Testis (tissue), 2 donors: ENCODE data around the gene PLA2G5.

Experiments
- POLR2A ChIP-seq: fragments of 450-650 bp; IDR thresholded peaks from one replicate; pipeline ENCODE4 v1.6.1; 2017; ENCODE audit warnings: antibody characterized with exemption, mild to moderate bottlenecking, moderate library complexity
- TF ChIP-seq, protein P1 (sequence below), 3 experiments: fragments of 450-650 bp in 2 of 3; fragments of 200-600 bp in 1 of 3; sonication (generic) in 1 of 3; IDR thresholded peaks; one replicate each; pipeline ENCODE4 v1.5.1; 2016 to 2019; ENCODE audit warnings: antibody characterized with exemption in 3 of 3, mild to moderate bottlenecking in 2 of 3, moderate library complexity in 1 of 3

DNA sequence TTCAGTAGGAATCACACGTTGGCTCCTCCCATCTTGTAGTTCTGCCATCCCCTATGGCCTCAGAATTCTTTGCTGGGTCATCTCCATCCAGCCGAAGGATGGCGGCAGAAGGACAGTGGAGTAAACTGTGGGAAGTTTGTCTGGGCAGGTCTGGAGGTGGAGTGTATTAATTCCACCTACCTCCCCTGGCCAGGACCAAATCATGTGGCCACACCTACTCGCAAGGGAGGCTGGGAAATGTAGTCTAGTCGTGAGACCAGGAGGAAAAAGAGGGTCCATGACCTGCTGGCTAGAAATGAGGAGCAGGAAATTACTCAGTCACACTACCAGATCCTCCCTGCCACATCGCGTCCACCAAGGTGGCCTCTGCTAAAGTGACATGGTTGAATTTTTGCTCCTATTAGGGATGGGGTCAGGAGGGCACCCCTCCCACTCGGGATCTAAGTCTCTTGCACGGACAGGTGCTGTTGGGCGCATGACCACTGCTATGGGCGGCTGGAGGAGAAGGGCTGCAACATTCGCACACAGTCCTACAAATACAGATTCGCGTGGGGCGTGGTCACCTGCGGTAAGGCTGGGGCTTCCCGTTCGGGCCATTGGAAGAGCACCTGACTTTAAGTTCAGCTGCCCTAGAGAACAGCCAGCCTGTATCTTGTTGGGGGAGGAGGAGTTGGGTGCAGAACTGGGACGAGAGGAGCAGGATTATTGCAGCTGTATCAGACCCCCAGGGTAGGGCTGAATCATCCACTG, 19.5 kb downstream of the PLA2G5 start:
- TF ChIP-seq, protein P1, sequence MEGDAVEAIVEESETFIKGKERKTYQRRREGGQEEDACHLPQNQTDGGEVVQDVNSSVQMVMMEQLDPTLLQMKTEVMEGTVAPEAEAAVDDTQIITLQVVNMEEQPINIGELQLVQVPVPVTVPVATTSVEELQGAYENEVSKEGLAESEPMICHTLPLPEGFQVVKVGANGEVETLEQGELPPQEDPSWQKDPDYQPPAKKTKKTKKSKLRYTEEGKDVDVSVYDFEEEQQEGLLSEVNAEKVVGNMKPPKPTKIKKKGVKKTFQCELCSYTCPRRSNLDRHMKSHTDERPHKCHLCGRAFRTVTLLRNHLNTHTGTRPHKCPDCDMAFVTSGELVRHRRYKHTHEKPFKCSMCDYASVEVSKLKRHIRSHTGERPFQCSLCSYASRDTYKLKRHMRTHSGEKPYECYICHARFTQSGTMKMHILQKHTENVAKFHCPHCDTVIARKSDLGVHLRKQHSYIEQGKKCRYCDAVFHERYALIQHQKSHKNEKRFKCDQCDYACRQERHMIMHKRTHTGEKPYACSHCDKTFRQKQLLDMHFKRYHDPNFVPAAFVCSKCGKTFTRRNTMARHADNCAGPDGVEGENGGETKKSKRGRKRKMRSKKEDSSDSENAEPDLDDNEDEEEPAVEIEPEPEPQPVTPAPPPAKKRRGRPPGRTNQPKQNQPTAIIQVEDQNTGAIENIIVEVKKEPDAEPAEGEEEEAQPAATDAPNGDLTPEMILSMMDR (IDR thresholded peaks at IDR 0.05), result no peak
- TF ChIP-seq POLR2A, result no peak
